Muscle of back (tissue), 11 donors: ENCODE measurements around the gene HK3. TPM values are rescaled to one million over a fixed set of nuclear protein-coding genes. Genes with fewer than 3 reads are reported as not detected.

Source experiments
- DNase-seq, 3 donors: peaks; one replicate each; pipeline versions ENCODE4 v3.0.0 to v3.0.0-alpha.2; 2013
- polyA plus RNA-seq, 10 donors: library from polyadenylated mRNA; unstranded; fragments of 120-200 nt; gene quantifications; one replicate each; pipeline ENCODE4 v1.2.1, GENCODE V29; 2013; ENCODE audit not compliant: insufficient read length in 10 of 10

The HK3 gene
- polyA plus RNA-seq, 10 donors = 0.41 to 2.6 (median 1.1) TPM

DNA sequence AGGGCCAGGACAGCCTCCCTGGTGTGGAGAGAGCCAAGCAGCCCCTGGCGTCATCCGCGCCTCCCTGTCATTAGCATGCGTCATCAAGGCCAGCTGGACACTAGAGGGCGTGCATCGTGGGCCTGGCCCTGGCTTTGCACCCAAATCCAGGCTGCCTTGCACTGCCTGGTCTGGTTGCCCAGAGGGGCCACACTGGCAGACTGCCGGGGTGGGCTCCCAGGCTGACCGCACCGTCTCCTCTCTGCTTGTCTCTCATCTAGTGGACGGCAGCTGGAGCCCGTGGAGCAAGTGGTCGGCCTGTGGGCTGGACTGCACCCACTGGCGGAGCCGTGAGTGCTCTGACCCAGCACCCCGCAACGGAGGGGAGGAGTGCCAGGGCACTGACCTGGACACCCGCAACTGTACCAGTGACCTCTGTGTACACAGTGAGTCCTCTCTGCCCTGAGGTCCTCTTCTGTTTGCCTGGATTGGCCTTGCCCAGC is 29.0 kb downstream of the HK3 start:
- peak in 2 of 3 donors; percentile 27 to 42 for DNase-seq

GRCh38 chr5:176869501-176870109 is 29.5 kb downstream of the HK3 start:
- no peak for DNase-seq

GRCh38 chr5:176868731-176869130 is 30.4 kb downstream of the HK3 start:
- no peak for DNase-seq

- no peak for DNase-seq
Observed at GRCh38 chr5:176868126-176868525, 31.0 kb downstream of the HK3 start.

DNA sequence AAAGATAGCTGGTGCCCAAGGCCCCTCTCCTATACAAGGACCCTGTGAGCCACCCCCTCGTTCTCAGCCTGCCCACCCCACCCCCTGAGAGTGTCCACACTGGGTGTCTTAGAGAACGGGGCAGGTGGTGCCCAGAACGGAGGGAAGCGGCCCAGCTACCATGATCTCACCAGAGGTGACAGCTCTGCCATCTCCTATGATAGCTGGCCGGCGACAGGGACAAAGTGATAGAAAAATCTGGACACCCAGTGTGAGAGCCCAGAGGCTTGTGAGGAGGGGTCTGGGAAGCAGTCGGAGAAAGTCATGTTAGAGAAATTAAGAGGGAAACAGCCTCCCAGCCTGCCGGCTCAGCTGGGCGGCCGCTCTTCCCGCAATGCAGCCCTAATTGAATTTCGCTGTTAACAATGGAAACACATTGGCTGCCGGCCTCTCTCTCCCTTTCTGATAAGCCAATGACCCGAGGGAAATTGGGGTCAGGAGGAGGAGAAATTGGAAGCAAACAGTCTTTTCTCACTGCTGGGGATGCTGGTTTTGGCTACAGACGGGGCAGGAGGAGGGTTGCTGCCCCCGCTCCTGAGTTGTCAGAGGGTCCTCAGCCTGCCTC is 32.3 kb downstream of the HK3 start:
- no peak for DNase-seq

DNA sequence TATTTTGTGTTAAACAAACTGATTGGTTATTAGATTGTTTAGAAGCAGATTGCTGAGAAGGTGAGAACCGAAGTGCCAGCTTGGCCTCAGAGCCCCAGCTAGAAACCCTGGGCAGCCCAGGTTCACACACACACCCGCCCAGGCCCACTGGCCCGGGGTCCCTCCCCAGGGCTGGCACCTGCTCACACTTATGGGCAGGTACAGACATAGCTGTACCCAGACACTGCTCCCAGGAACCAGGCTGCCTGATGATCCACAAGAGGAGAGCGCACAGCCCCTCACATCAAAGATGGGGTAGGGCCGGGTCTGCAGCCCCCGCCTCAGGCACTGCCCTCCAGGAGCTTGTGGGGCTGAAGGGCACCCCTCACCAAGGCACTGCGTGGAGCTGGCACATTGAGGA is 33.2 kb downstream of the HK3 start:
- no peak for DNase-seq

DNA sequence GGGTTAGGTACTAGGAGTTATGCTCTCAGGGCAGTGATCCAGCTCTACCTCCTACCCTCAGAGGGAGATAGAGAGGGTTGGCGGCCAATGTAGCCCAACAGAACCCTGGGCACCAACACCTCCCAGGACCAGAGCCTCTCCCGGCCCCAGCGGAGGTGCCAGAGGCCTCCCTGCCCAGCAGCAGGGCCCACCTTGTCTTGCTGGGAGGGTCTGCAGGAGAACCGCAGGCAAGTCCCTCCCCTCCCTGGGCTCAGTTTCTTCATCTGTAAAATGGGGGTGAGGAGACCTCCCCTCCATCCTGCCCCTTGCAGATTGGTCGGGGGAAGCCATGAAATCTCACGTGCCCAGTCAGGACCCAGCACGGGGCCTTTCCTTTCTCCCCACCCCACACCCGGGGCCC is 34.4 kb downstream of the HK3 start:
- DNase-seq = no peak

DNA sequence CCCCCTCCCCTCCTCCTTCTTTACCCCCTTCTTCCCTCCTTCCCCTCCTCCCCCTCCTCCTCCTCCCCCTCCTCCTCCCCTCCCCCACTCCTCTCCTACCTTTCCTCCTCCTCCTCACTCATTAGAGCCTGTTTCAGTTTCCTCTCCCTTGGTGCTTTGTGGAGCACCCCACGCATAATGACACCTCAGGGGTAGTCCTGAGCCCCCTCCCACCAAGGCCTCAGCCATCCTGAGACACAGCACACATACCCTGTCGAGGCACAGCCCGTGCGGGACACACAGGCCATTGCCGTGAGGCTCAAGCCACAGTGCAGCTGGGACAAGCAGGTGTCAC is 35.4 kb downstream of the HK3 start:
- no peak for DNase-seq

- no peak for DNase-seq
Observed at GRCh38 chr5:176863041-176863764, 35.9 kb downstream of the HK3 start.

- DNase-seq = no peak
Observed at GRCh38 chr5:176862330-176862995, 36.7 kb downstream of the HK3 start.

DNA sequence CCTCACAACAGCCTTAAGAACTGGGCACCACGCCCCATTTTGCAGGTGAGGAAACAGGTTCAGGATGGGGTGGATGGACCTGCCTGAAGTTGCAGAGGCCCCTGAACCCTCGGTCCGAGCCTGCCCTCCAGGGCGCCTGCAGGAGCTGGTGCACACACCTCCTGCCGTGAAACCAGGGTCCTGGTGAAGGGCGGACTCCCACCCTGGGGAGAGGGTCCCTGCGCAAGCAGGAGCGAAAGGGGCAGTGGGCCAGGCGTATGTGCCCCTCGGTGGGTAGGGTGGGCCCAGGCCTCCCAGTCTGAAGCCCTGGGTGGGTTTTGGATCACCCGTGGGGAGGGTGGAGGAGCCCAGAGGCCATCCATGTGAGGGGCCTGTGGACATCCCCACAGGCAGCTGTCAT is 37.9 kb downstream of the HK3 start:
- no peak for DNase-seq

GRCh38 chr5:176860381-176860780 is 38.8 kb downstream of the HK3 start:
- DNase-seq = no peak

DNA sequence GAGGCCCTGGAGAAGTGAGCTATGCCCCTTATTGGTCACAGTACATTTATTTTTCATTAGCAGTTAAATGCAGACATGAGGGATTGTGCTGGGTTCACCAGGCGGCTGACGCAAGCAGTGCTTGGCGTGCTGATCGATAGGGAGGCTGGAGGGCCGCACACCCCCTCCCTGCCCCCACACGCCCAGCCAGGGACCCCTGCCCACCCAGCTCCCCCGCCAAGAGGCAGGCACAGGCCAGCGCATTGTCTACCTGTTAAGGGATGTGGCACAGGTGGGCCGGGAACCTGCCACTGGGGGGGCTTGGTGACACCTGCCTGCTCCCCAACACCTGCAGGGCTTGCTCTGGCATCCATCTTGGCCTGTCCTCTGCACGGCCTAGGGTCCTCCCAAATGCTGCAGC is 39.2 kb downstream of the HK3 start:
- no peak for DNase-seq

DNA sequence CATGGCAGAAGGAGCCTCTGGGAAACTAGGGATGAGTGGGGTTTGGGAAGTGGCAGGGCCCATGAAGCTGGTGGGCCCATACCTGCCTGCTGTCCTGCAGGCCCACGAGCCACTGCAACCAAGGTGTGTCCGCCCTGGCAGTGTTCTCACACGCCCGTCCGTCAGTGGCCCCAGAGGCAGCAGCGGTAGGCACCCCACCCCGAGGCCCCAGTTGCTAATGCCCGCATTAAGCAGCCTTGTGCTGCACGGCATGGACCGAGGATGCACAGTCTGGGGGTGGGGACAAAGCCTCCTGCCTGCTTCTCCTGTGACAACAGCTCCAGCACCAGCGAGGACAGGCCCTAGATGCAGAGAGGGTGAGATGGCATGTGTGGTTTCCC is 41.3 kb downstream of the HK3 start:
- no peak for DNase-seq

DNA sequence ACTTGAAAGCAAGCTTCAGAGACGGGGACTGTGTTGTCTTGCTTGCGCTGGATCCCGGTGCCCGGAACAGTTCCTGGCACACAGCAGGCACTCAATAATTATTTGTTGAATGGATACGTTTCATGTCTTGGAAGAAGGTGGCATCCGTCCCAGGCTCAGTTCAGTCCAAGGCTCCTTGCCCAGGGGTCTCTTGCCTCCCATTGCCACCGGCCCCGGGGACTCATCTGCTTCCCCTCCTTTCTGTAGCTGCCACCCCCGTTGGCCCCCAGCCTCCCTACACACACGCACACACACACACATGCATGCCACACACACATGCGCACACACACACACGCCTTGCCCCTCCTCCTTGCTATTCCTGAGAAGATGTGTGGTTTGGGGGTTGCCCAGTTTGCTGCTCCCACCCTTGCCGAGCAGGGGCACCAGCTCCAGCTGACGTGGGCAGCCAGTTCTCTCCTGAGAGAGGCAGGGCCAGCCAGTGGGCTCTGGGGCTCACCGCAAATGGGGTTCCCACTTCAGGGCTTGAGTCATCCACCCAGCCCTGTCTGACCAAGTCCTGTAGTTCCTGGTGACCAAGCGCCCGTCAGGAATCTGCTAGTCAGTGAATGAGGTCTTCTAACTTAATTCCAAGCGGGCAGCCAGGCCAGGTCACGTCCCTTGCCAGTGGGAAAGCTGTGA is 41.8 kb downstream of the HK3 start:
- no peak for DNase-seq

GRCh38 chr5:176856746-176857145 is 42.4 kb downstream of the HK3 start:
- DNase-seq = no peak

DNA sequence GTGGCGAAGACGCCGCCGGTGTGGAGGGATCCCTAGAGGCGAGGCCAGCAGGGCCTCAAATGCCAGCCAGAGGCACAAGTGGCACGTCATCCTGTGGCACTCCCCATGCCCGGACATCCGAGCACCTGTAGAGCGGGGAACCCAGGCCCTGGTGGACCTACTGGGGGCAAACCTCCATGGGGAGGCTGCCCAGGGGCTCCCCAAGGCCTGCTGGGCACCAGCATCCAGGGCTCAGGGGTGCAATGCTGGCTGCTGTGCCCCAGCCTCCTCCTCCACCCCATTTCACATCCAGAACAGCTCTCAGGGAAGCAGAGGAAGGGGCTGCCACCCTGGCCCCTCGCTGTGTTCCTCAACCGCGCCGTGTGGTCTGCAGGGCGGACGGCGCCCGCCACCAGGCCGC is 43.5 kb downstream of the HK3 start:
- DNase-seq = no peak

- no peak for DNase-seq
Observed at GRCh38 chr5:176854164-176854563, 45.0 kb downstream of the HK3 start.

GRCh38 chr5:176853151-176853778 is 45.9 kb downstream of the HK3 start:
- no peak for DNase-seq

GRCh38 chr5:176851871-176852658 is 47.1 kb downstream of the HK3 start:
- DNase-seq = peak in 1 of 3 donors; percentile 3

DNA sequence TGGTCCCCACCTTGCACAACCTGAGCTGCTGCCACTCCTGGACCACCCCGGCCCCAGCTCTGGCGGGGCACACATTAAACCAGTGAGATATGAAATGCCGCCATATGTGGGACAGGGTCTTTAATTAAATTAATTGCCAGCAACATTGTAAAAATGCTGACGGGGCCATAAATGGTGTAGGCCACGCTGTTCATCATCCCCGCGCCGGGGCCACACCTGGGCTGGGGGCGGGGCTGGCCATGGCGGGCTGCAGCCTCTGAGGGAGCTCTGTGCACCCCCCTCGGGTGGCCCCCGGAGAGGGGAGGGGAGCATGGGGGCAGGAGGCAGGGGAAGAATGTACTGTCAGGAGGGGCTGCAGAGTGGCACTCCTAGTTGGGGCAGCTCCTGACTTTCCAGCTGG is 47.8 kb downstream of the HK3 start:
- no peak for DNase-seq
